Effector CD4-positive, alpha-beta T cell (primary cell): ENCODE data around the gene SCRN1.

ENCODE experiments used
- DNase-seq: peaks from one replicate; pipeline ENCODE4 v3.0.0-alpha.2; 2020
- total RNA-seq: gene quantifications from one replicate; lab custom pipeline; 2026; lab: John Stamatoyannopoulos, UW

Gene SCRN1, protein sequence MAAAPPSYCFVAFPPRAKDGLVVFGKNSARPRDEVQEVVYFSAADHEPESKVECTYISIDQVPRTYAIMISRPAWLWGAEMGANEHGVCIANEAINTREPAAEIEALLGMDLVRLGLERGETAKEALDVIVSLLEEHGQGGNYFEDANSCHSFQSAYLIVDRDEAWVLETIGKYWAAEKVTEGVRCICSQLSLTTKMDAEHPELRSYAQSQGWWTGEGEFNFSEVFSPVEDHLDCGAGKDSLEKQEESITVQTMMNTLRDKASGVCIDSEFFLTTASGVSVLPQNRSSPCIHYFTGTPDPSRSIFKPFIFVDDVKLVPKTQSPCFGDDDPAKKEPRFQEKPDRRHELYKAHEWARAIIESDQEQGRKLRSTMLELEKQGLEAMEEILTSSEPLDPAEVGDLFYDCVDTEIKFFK
- total RNA-seq: 0.94 reads per million

DNA sequence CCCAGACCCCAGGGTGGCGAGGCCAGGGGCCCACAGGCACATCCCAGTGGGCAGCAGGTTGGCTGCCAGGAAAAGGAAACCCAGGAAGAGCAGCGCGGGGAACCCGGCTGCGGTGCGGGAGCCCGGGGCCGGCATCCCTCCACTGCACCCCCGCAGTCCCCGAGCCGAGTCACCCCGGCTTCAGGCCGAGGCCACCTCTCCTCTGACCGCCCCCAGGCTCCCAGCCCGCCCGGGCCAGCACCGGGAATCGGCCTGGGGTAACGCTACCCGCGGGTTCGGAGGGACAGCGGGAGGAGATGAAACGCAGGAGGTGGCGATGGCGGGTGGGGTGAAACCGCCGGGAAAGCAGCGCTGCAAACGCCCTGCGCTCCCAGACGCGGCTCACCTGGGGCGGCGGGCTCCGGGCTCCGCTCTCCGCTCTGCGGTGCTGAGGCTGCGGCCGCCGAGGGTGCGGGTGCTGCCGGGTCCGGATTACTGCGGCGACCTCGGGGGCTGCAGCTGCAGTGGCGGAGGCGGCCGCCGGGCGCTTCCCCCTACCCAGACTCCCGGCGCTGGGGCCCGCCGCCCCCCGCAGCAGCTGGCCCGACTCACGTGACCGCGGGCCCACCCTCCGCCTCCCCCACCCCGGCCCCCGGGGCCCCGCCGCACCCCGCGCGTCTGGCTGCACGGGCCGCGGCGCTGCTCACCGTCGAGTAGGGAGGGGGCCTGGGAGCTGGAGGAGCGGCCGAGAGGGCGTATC lies at the start of gene SCRN1:
SCRN1 (minus strand) TSS at position 545 of the 739 bp plus-strand sequence. CDS start 20,734 bp downstream, outside the sequence.
- no peak for DNase-seq

DNA sequence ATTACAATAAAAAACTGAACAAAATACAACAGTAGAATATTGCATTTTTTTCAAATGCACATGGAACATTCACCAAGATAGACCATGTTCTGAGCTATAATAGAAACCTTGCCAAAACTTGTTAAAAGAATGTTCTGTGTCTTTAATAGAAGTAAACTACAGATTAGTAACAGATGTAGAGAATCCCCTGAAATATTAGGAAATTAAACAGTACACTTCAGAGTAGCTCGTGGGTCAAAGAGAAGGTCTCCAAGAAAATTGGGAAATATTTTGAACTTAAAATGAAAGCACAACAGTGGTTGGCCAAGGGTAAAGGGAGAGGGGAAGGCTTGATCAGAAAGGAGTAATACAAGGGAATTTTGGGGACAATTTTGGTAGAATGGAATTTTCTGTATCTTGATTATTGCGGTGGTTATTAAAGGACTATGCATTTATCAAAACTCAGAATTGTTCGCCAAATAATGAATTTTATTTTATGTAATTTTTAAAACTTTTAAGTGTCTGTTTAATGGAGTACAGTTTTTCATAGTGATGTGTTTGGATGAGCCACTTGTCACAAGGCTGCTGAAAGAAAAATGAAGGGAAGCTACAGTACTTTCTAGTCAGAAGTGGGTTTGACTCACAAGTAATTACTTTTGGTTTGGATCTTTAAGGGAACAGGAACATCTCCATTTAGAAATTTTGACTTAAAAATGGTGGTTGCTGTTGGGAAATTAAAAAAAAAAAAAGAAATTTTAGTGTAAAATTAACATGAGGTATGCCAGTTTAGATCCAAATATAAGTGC lies 48.8 kb upstream of the SCRN1 start:
- DNase-seq: no peak

DNA sequence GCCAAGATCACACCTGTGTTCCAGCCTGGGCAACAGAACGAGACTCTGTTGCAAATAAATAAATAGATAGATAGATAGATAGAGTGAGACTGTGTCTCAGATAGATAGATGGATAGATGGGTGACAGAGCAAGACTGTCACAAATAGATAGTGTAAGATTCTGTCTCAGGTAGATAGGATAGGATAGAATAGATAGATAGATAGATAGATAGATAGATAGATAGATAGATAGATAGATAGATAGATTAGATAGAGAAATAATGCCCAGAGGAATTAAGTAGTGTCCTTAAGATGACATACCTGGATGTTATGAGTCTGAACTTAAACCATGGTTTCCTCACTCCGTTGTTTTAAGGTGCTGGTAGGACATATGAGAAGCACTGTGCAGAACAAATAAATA lies 46.6 kb upstream of the SCRN1 start:
- DNase-seq: no peak

DNA sequence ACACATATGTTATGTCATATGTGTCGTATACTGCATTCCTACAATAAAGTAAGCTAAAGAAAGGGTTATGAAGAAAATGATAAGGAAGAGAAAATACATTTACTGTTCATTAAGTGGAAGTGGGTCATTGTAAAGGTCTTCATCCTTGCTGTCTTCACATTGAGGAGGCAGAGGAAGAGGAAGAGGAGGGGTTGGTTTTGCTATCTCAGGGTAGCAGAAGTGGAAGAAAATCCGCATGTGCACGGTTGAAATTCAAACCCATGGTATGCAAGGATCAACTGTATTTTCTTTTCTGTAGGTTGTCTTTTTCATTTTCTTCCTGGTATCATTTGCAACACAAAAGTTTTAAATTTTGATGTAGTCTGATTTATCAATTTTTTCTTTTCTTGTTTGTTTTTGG lies 44.9 kb upstream of the SCRN1 start:
- DNase-seq: no peak

DNA sequence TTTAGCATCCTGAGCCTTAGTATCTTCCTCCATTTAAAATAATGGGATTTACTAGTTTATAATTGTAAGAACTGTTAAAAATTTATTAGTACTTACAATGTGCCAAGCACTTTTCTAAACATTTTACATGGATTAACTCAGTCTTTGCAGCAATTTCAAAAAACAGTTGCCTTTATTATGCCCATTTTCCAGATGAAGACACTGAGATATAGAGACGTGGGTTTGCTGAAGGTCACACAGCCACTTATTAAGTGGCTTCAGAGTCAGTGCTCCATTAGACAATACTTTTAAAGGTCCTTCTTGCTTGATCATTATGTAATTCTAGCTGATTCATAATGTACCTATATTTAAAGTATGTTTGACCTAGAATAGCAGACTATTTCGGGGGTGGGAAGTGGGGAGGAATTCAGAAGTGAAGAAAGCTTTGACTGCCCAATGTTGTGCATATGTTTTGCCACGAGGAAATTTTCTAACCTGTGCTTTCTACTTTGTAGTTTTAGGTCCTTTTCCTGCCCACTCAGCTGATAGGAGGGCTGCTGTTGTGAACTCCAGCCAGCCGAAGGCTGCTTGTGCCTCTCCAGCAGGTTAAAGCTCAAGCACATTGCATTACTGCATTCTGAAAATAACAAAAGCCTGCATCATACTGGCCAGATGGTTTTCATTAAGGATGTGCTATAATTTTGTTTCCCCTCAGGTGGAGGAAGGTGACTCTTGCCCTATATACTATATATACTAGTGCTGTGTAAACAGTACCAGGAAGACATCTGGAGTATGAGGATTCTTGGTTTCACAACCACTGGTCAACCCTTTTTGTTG lies 42.9 kb upstream of the SCRN1 start:
- DNase-seq: no peak

DNA sequence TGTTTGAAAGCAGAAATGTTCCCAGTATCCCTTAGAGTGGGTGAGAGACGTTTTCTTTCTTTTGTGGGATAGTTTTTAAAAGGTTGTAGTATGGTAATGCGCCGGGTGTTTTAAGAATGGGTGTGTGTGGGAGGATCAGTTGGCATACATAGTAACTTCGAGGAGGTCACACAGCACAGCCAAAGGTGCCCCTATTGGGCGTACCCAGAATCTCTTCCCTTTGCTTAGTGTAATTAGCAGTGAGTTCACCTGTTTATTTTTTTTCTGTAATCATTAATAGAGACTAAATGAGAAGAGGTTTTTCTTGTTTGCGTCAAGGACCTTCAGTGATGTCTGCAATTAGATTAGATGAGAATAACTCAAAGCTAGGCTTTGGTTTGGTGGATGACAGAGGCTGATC lies 40.1 kb upstream of the SCRN1 start:
- DNase-seq: no peak

DNA sequence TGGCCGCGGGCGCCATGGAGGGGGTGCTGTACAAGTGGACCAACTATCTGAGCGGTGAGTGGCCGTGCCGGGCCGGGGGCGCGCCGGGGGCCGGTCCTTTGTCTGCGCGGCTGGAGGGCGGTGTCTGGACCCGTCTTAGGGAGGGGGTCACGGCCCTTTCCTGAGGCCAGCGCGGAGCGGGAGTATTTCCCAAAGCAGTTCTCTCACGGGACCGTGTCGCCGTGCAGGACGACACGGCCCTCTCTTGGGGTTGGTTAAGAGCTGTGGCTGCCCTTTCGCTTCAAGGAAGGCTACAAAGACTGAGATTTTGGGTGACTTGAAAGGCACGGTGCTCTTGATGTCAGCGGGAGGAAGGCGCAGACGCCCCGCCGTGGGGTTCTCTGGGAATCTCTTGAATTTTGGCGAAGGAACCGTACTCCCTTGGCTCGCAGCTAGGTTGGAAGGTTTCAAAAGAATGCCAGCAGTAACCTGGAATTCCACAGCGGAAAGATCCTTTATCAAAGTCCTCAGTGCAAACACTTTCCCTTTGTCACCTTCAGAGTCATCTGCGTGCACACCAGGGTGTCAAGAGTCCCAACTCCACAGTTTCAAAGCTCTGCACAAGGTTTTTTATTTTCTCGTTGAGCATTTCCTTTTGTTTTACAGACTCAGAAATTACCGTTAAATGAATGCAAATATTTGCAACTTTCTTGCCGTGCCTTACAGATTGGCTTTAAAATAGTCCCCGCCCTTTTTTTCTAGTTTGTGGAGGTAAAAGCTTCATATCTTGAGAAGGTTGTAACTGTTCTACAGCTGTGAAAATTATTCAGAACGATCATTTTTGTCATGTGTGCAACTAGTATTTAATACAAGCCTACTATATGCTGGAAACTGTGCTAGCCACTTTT lies 39.4 kb upstream of the SCRN1 start:
- no peak for DNase-seq

DNA sequence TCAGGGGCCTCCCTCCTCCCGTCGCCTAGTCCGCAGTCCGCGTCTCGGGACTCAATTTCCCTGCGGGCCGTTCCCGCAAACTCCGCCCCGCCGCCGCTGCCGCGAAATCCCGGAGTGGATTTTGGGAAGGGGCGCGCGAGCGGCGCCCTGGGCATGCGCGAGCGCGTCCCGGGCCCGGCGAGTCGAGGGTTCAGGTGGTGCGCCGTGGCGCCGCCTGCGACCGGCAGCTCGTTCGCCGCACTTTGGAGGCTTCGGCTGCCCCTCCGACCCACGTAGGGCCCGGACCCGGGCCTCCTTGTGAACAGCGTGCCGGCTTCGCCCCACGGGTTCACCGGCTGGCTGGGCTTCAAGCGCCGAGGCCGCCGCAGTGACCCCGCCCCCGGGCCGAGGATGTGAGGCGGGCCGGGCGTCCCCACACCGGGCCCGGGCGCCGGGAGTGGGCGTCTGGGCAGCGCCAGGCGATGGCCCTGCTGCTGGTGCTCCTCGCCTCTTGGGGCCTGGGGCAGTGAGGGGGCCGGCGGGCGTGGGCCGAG lies 38.7 kb upstream of the SCRN1 start, which contains the start of gene PLEKHA8:
PLEKHA8 (plus strand) TSS at position 197 of the 533 bp plus-strand sequence. CDS start 351 bp downstream, outside the sequence.
- DNase-seq: peak; percentile 83

DNA sequence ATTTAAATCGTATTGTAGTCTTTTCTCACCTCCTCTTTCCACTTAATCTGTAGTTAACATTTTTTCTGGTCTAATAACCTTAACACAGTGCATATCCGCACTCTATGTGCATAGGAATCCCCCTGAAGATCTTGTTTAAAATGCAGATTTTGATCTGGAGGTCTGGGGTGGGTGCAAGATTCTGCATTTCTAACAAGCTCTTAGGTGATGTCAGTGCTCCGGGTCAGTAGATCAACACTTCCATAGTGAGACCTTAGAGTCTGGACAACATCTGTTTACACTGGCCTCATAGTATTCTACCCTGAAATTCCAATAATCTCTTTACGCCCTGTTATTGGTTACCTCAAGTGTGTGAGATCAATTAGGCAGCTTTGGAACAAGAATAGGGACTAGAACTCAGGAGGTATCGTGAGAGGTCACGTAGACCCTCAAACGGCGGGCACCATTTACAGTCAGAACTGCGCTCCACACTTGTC lies 38.2 kb upstream of the SCRN1 start:
- DNase-seq: no peak

DNA sequence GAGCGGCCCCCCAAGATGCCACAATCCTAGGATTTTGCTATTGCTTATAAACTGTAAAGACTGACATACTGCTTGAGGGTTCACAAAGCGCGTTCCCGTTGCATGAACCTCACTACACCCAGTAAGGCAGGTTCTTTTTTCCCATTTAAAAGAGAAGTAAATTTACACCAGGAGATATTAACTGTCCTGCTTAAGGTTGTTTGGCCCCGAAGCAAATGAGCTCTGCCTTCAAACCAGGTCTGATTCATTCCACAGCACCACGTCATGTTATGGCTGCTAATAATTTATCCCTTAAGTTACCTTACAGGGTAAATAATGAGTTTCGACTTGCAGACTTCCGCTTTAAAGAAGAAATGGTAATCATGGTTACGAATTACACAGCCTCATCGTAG lies 37.5 kb upstream of the SCRN1 start:
- peak; percentile 31 for DNase-seq

DNA sequence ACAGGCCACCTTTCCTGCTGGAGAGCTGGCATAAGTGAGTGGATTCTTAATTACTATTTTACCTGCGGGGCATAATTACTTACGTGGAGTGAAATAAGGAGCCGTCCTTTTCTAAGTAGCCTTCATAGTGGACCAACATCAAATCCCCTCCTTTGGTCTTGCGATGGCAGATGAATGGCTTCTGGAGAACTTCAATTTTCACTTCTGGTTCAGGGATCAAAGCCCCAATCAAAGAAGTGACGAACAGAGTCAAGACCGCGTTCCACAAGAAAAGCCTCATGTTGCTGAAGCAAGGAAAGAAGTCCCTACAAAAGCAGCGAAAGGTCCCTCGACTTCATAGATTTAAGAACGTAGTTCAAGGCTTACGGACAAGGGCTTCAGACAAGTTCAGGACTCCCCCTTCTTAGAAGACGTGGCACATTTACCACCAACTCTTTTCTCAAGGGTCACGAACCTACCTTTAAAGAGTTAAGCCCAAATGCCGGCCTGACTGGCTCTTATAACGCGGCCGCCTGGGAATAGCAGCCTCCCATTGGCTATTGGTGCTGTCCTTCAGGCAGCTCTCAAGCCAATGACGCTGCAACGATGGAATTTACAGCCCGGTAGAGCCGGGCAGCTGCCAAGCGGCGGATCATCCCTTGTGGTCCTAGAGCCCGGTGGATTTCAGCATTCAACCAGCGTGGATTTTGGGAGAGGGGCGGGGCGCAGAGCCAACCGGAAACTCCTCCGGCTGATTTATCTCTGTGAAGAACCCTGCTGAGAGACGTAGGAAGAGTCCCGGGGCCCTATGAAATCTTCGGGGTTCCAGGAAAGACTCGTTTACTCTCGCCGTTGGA lies 36.8 kb upstream of the SCRN1 start, which contains the start of gene FKBP14:
FKBP14 (minus strand) TSS at position 474 of the 836 bp plus-strand sequence; CDS start at position 280, 194 bp downstream.
- peak; percentile 89 for DNase-seq

DNA sequence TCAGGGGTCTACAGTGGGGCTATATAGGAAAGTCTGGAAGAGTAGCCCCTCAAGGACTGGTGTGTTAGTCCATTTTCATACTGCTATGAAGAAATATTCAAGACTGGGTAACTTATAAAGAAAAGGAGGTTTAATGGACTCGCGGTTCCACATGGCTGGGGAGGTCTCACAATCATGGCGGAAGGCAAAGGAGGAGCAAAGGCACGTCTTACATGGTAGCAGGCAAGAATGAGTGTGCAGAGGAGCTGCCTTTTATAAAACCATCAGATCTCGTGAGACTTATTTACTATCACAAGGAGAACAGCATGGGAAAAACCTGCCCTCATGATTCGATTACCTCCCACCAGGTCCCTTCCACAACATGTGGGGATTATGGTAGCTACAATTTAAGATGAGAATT lies 33.9 kb upstream of the SCRN1 start:
- DNase-seq: no peak

DNA sequence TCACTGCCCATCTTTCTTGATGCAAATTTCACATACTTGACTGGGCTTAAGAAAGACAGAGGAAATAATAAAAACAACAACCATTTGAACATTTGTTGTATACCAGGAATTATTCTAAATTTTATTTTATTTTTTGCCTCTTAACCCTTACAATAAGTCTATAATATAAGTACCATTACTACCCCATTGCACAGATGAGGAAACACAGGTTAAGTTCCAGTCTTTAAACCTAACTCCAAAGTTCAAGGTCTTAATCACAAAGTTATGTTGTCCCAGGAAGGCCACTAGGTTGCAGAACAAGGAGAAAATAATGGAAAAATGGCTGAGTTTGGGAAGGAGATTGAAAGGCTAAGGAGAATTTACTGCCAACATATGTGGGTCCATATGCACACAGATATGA lies 33.4 kb upstream of the SCRN1 start:
- DNase-seq: no peak

DNA sequence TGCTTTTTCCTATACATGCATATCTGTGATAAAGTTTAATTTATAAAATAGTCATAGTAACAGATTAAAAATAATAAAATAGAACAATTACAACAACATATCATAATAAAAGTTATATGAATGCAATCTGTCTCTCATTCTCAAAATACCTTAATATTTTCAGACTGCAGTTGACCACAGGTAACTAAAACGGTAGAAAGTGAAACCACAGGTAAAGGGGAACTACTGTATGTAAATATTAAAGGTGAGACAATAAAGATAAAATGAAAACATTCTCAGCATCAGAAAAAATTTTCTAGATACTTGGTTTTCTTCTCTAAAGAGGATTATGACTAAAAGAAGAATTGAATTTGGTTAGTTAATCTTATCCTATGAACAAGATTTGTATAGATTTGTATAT lies 30.9 kb upstream of the SCRN1 start:
- DNase-seq: no peak

DNA sequence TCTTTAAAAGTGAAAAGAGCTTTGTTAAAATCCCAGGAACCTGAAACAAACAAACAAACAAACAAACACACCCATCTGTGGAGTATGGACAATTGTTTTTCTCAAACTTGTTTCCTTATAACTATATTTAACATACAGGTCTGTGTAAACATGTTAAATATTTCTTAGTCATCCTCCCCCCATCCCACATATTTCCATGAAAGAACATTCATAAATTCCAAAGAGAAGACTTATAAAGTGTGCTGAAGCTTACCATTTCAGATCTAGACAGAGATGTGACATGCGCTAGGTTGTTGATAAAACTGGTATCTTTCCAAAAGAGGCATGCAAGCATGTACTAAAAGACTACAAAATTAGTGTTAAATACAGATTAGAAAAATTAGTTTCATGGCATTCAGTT lies 30.4 kb upstream of the SCRN1 start:
- no peak for DNase-seq

DNA sequence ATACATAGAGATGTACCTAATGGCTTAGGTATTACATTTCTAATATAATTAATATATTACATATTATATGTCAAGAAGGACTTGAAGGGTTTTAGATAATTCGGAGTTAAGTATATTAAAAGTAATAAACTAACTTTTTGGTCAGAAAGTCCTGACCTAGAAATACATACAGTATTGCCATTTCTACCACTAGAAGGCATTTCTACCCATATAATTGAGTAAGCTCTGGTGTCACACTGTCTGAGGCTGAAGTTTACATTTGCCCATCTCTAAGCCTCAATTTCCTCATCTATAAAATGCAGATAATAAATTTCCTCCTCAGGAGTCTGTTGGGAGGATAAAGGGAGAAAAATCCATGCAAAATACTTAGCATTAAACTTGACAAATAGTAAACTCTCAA lies 29.8 kb upstream of the SCRN1 start:
- no peak for DNase-seq

DNA sequence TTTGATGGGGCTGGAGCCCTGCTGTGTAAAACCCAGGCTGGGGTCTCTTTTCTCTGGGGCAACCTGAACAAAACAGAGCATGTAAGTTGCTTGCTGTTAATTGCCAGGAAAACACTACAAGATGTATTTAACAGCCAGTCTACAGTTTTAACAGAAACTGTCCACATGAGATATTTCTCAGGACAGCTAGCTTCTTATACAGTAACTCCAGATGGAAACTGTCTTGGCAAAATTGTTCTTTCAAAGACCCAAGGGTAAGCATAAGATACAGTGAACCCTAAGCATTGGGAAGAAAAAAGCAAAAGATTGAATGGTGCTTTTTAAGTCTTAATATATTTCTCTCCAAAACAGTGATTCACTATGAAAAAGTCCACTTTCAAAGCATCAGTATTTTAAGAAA lies 28.9 kb upstream of the SCRN1 start:
- no peak for DNase-seq

DNA sequence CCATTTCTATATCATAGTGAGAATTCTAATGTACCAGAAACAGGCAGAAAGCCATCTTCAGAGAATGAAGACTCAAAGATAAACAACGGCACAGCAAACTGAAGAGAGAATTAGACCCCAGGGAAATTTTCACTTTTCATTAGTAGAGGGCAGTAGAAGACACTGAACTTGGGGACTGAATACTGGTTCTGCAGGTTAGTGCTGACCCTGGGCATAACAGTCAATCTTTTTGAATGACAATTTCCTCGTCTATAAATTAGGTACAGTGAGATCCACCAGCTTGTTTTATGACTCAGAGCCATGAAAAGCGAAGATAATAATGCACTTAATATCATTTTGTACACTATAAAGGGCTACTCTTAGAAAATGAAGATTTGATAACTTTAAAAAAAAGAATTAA lies 23.2 kb upstream of the SCRN1 start:
- DNase-seq: no peak

DNA sequence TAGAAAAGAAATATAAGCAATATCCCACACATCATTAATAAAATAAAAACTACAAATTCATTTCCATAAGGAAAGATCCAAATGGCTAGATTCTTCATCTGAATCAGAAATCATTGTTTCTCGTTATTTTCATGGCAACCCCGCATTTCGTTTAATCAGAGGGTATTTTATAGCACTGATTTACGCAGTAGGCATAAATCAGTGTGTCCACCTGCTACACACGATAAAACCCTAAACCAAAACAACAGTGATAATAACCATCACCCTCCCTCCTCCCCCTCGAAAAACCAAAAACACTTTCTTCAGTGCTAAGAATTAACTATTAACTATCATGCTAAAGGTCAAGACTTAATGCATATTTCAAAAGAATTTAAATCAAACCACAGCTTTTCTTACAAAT lies 20.4 kb upstream of the SCRN1 start:
- DNase-seq: no peak

DNA sequence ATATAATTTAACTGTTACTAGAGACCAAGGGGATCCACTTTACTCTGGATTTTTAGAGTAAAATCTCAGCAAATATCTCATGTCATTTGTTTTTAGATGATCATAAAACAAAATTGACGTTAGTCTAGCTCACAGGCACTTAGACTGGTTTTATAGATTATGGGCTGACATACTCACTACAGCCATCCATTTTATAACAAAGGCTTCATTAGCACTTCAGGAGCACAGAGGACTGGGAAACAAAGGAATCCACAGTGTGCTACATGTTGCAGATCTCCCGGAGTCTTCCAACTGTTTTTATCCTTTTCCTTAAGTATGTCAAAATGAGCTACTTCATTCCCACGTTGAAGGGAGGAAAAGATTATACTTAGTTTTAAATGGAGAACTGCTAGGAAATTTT lies 15.9 kb upstream of the SCRN1 start:
- no peak for DNase-seq
